Activated CD4-positive, alpha-beta T cell treated with anti-CD3 and anti-CD28 coated beads, Interleukin-2, Interleukin-4, amounts not matched to agents 100 ng/mL and 50 ng/mL, durations not matched to agents 16 hours and 8 hours (primary cell): Measurements from ENCODE around the gene GRM4.
"Not testable (repeated sequence)": the region's sequence is repeated elsewhere in the genome, so short reads cannot be mapped to it uniquely, and the experiment has no call there.

Experiments used
- DNase-seq: peaks from one replicate; pipeline ENCODE4 v3.0.0-alpha.2; 2020; ENCODE audit warnings: low spot score

Gene GRM4

GRCh38 chr6:34146021-34146782 lies at the start of gene GRM4:
TSS of gene GRM4 (minus strand) at chr6:34146087. CDS start at chr6:34133496, 12,591 bp downstream.
- no peak for DNase-seq

GRCh38 chr6:34194772-34195171 lies 48.9 kb upstream of the GRM4 start:
- no peak for DNase-seq

- no peak for DNase-seq
Observed at GRCh38 chr6:34190504-34191122, 44.7 kb upstream of the GRM4 start.

- DNase-seq: no peak
Observed at GRCh38 chr6:34189806-34190503, 44.1 kb upstream of the GRM4 start.

- DNase-seq: not testable (repeated sequence)
Observed at GRCh38 chr6:34184726-34185125, 38.8 kb upstream of the GRM4 start.

GRCh38 chr6:34182751-34183531 lies 37.1 kb upstream of the GRM4 start:
- DNase-seq: peak; percentile 87

- no peak for DNase-seq
Observed at GRCh38 chr6:34181908-34182307, 36.0 kb upstream of the GRM4 start.

GRCh38 chr6:34179106-34179720 lies 33.3 kb upstream of the GRM4 start:
- no peak for DNase-seq

GRCh38 chr6:34178357-34179105 lies 32.6 kb upstream of the GRM4 start:
- DNase-seq: no peak

- DNase-seq: no peak
Observed at GRCh38 chr6:34177181-34177591, 31.3 kb upstream of the GRM4 start.

- no peak for DNase-seq
Observed at GRCh38 chr6:34176261-34177031, 30.6 kb upstream of the GRM4 start.

- DNase-seq: no peak
Observed at GRCh38 chr6:34174846-34175399, 29.0 kb upstream of the GRM4 start.

GRCh38 chr6:34172961-34173775 lies 27.3 kb upstream of the GRM4 start:
- no peak for DNase-seq

GRCh38 chr6:34170346-34170745 lies 24.5 kb upstream of the GRM4 start:
- no peak for DNase-seq

- DNase-seq: no peak
Observed at GRCh38 chr6:34169897-34170296, 24.0 kb upstream of the GRM4 start.

- no peak for DNase-seq
Observed at GRCh38 chr6:34161857-34162515, 16.1 kb upstream of the GRM4 start.

- no peak for DNase-seq
Observed at GRCh38 chr6:34159844-34160243, 14.0 kb upstream of the GRM4 start.

- DNase-seq: no peak
Observed at GRCh38 chr6:34158876-34159275, 13.0 kb upstream of the GRM4 start.

- DNase-seq: no peak
Observed at GRCh38 chr6:34157851-34158250, 12.0 kb upstream of the GRM4 start.
